H1 (cell line): ENCODE measurements around the gene PARD3. TPM values are rescaled to one million over a fixed set of nuclear protein-coding genes. Genes with fewer than 3 reads are reported as not detected.

ENCODE experiments used
- CTCF ChIA-PET: fragments of 300-600 bp; sonication (Branson Sonifier 250); formaldehyde crosslinking; loops from one replicate; lab custom pipeline; 2021; ENCODE audit not compliant: partially characterized antibody; lab: Charles Lee
- POLR2A ChIA-PET: fragments of 300-600 bp; sonication (Branson Sonifier 250); formaldehyde crosslinking; loops from one replicate; lab custom pipeline; 2021; ENCODE audit warnings: inconsistent platforms; ENCODE audit not compliant: partially characterized antibody; lab: Charles Lee
- DNase-seq, 2 experiments: peaks; one replicate each; pipeline versions ENCODE4 v3.0.0 to v3.0.0-alpha.2; 2010 to 2022; ENCODE audit warnings: low spot score in 2 of 2, low read depth in 1 of 2, mixed read lengths in 1 of 2
- FAIRE-seq: peaks from 2 replicates; lab custom pipeline; 2011; peaks lifted over from hg19 to GRCh38; lab: Jason Lieb, UNC
- H2AFZ ChIP-seq: 2 replicates; pipeline ENCODE4 v1.8.1; 2012; ENCODE audit warnings: low read length, inconsistent platforms
- H2AK5ac ChIP-seq: 2 replicates; pipeline ENCODE4 v1.6.1; 2013; ENCODE audit warnings: low read depth, low read length
- H2BK120ac ChIP-seq: replicated peaks from 2 replicates; pipeline ENCODE3; 2013; ENCODE audit warnings: low read depth, low read length, inconsistent platforms
- H2BK12ac ChIP-seq: 2 replicates; pipeline ENCODE4 v1.6.1; 2013; ENCODE audit warnings: low read depth, low read length
- H2BK15ac ChIP-seq: 2 replicates; pipeline ENCODE4 v1.6.1; 2013; ENCODE audit warnings: low read length
- H2BK20ac ChIP-seq: 2 replicates; pipeline ENCODE4 v1.6.1; 2013; ENCODE audit warnings: low read length
- H2BK5ac ChIP-seq: 2 replicates; pipeline ENCODE4 v1.6.1; 2013; ENCODE audit warnings: low read depth, low read length
- H3K14ac ChIP-seq: 2 replicates; pipeline ENCODE4 v1.6.1; 2013; ENCODE audit warnings: inconsistent platforms; ENCODE audit not compliant: insufficient read length
- H3K18ac ChIP-seq: 2 replicates; pipeline ENCODE4 v1.6.1; 2013; ENCODE audit warnings: low read length; ENCODE audit errors: extremely low read depth
- H3K23ac ChIP-seq: 2 replicates; pipeline ENCODE4 v1.6.1; 2013; ENCODE audit warnings: inconsistent platforms; ENCODE audit not compliant: insufficient read length
- H3K23me2 ChIP-seq: 2 replicates; pipeline ENCODE4 v1.6.1; 2013; ENCODE audit warnings: low read depth, low read length
- H3K27ac ChIP-seq: 2 replicates; pipeline ENCODE4 v1.6.1; 2011; ENCODE audit warnings: low read depth, low read length, inconsistent platforms
- H3K27me3 ChIP-seq, 4 experiments: replicated peaks in 1 of 4; 1 replicate in 1 of 4; 2 replicates in 3 of 4; pipeline versions ENCODE4 v1.6.1 to v1.8.1; 2011 to 2013; ENCODE audit warnings: low read length in 3 of 4, mild to moderate bottlenecking in 3 of 4, inconsistent platforms in 2 of 4, mixed read lengths in 2 of 4, moderate library complexity in 1 of 4; ENCODE audit not compliant: control insufficient read depth in 3 of 4, insufficient read depth in 3 of 4; ENCODE audit errors: extremely low read depth in 1 of 4
- H3K36me3 ChIP-seq, 4 experiments: 2 replicates each; pipeline versions ENCODE4 v1.6.1 to v1.8.1; 2011 to 2013; ENCODE audit warnings: mild to moderate bottlenecking in 4 of 4, low read length in 3 of 4, moderate library complexity in 2 of 4, control low read depth in 1 of 4, inconsistent platforms in 1 of 4; ENCODE audit not compliant: insufficient read depth in 4 of 4, control insufficient read depth in 2 of 4
- H3K4ac ChIP-seq: replicated peaks from 2 replicates; pipeline ENCODE3; 2013; ENCODE audit warnings: low read length, low read depth, mixed read lengths, inconsistent platforms; ENCODE audit not compliant: insufficient read length
- H3K4me1 ChIP-seq, 4 experiments: replicated peaks in 1 of 4; 1 replicate in 1 of 4; 2 replicates in 3 of 4; pipeline versions ENCODE4 v1.6.1 to v1.8.1; 2011 to 2013; ENCODE audit warnings: low read length in 3 of 4, inconsistent platforms in 2 of 4, mixed read lengths in 1 of 4; ENCODE audit not compliant: insufficient read depth in 4 of 4, control insufficient read depth in 3 of 4
- H3K4me2 ChIP-seq, 2 experiments: 2 replicates each; pipeline versions ENCODE4 v1.6.1 to v1.8.1; 2011 to 2013; ENCODE audit warnings: low read depth in 2 of 2, low read length in 2 of 2, control low read depth in 1 of 2, inconsistent platforms in 1 of 2, mild to moderate bottlenecking in 1 of 2; ENCODE audit not compliant: insufficient read depth in 1 of 2
- H3K4me3 ChIP-seq, 4 experiments: fragments of 200-600, 300-600 bp in 1 of 4; sonication (generic), shearing (Covaris generic), sonication (Bioruptor Twin) in 1 of 4; 2 replicates each; pipeline versions ENCODE4 v1.5.1 to v1.8.1; 2011 to 2016; ENCODE audit warnings: low read length in 4 of 4, low read depth in 3 of 4, control low read depth in 2 of 4, inconsistent platforms in 2 of 4, mild to moderate bottlenecking in 2 of 4, mixed read lengths in 1 of 4, moderate library complexity in 1 of 4; ENCODE audit not compliant: insufficient read depth in 2 of 4; ENCODE audit errors: extremely low read depth in 1 of 4
- H3K56ac ChIP-seq: replicated peaks from 2 replicates; pipeline ENCODE3; 2013; ENCODE audit warnings: low read depth, mild to moderate bottlenecking, mixed read lengths, low read length, inconsistent platforms; ENCODE audit not compliant: insufficient read length
- H3K79me1 ChIP-seq: 2 replicates; pipeline ENCODE4 v1.6.1; 2013; ENCODE audit warnings: low read depth, low read length, control low read depth
- H3K79me2 ChIP-seq, 2 experiments: 2 replicates each; pipeline versions ENCODE4 v1.6.1 to v1.8.1; 2012 to 2013; ENCODE audit warnings: low read length in 2 of 2, mild to moderate bottlenecking in 2 of 2, inconsistent platforms in 1 of 2; ENCODE audit not compliant: insufficient read depth in 2 of 2, control insufficient read depth in 1 of 2
- H3K9ac ChIP-seq, 4 experiments: replicated peaks in 1 of 4; 1 replicate in 1 of 4; 2 replicates in 3 of 4; pipeline versions ENCODE4 v1.6.1 to v1.8.1; 2011 to 2013; ENCODE audit warnings: low read depth in 3 of 4, low read length in 3 of 4, control low read depth in 2 of 4, mild to moderate bottlenecking in 2 of 4, moderate library complexity in 2 of 4, inconsistent platforms in 1 of 4; ENCODE audit errors: extremely low read depth in 1 of 4
- H3K9me3 ChIP-seq, 2 experiments: 2 replicates each; pipeline versions ENCODE4 v1.6.1 to v1.8.1; 2012 to 2013; ENCODE audit warnings: mild to moderate bottlenecking in 2 of 2, moderate library complexity in 2 of 2, control low read depth in 1 of 2, inconsistent platforms in 1 of 2, low read depth in 1 of 2, low read length in 1 of 2, mixed read lengths in 1 of 2; ENCODE audit not compliant: insufficient read depth in 2 of 2
- H4K20me1 ChIP-seq, 2 experiments: replicated peaks in 1 of 2; 2 replicates each; pipeline versions ENCODE3 to v1.8.1; 2011 to 2013; ENCODE audit warnings: inconsistent platforms in 2 of 2, low read length in 2 of 2, mild to moderate bottlenecking in 1 of 2; ENCODE audit not compliant: insufficient read depth in 2 of 2, control insufficient read depth in 1 of 2
- H4K5ac ChIP-seq: 2 replicates; pipeline ENCODE4 v1.6.1; 2013; ENCODE audit warnings: low read length, low read depth, mixed read lengths, inconsistent platforms; ENCODE audit not compliant: insufficient read length
- H4K8ac ChIP-seq: 2 replicates; pipeline ENCODE4 v1.8.0; 2013; ENCODE audit warnings: mild to moderate bottlenecking, moderate library complexity, low read length, inconsistent platforms; ENCODE audit not compliant: insufficient read depth; ENCODE audit errors: extremely low read depth
- H4K91ac ChIP-seq: replicated peaks from 2 replicates; pipeline ENCODE3; 2013; ENCODE audit warnings: low read length, mixed read lengths, inconsistent platforms; ENCODE audit not compliant: insufficient read length
- BCL11A ChIP-seq, 2 experiments: IDR thresholded peaks; one replicate each; pipeline ENCODE4 v1.6.1; 2011; ENCODE audit warnings: low read depth in 2 of 2, low read length in 2 of 2, mild to moderate bottlenecking in 2 of 2
- CHD1 ChIP-seq: IDR thresholded peaks from 2 replicates; pipeline ENCODE4 v1.6.1; 2012; ENCODE audit warnings: low read depth, low read length, improper control_type of control experiment
- HDAC6 ChIP-seq: IDR thresholded peaks from one replicate; pipeline ENCODE4 v1.7.1; 2012; ENCODE audit warnings: low read depth, mild to moderate bottlenecking, inconsistent platforms, low read length, moderate library complexity
- JUN ChIP-seq: IDR thresholded peaks from 2 replicates; pipeline ENCODE4 v1.6.1; 2011; ENCODE audit warnings: low read depth, mild to moderate bottlenecking, improper control_type of control experiment, low read length
- KDM5A ChIP-seq: fragments of 200-600 bp; IDR thresholded peaks from 2 replicates; pipeline ENCODE4 v1.7.1; 2012; ENCODE audit warnings: mild to moderate bottlenecking, low read length, inconsistent platforms, mixed read lengths
- NRF1 ChIP-seq: IDR thresholded peaks from 2 replicates; pipeline ENCODE4 v1.6.1; 2011; ENCODE audit warnings: mild to moderate bottlenecking, low read depth, low read length, improper control_type of control experiment
- RNF2 ChIP-seq: fragments of 200-900, 300-1000 bp; sonication (generic); IDR thresholded peaks from 2 replicates; pipeline ENCODE4 v1.7.1; 2016; ENCODE audit warnings: borderline replicate concordance, low read depth, mild to moderate bottlenecking, antibody characterized with exemption, low read length; ENCODE audit not compliant: poor library complexity, severe bottlenecking; ENCODE audit errors: missing control alignments
- SAP30 ChIP-seq: fragments of 300-600 bp; sonication (generic); IDR thresholded peaks from 2 replicates; pipeline ENCODE4 v1.7.1; 2012; ENCODE audit warnings: low read length, moderate library complexity, mild to moderate bottlenecking, inconsistent platforms; ENCODE audit not compliant: insufficient read depth, insufficient replicate concordance
- SP4 ChIP-seq: IDR thresholded peaks from 2 replicates; pipeline ENCODE4 v1.6.1; 2012; ENCODE audit warnings: low read length, inconsistent platforms
- TCF12 ChIP-seq: IDR thresholded peaks from 2 replicates; pipeline ENCODE4 v1.6.1; 2011; ENCODE audit warnings: low read depth, mild to moderate bottlenecking, low read length
- WGBS, 2 experiments: shearing (Covaris generic) in 1 of 2; methylation state at CpG; one replicate each; pipeline versions ENCODE4 v1.1.6 to v1.1.7; 2013 to 2015; ENCODE audit warnings: low lambda C conversion rate in 2 of 2, mixed read lengths in 2 of 2, inconsistent platforms in 1 of 2, low coverage in 1 of 2, missing lambda C conversion rate in 1 of 2; ENCODE audit not compliant: insufficient replicate concordance in 2 of 2, insufficient coverage in 1 of 2, insufficient read length in 1 of 2; ENCODE audit errors: extremely low coverage in 1 of 2, missing lambda C conversion rate in 1 of 2; 5-methylcytosine and 5-hydroxymethylcytosine counted together
- polyA plus RNA-seq, 7 experiments: library from polyadenylated mRNA; depleted of rRNA in 3 of 7; stranded (reverse) in 5 of 7; unstranded in 2 of 7; fragments of >200 nt in 5 of 7; fragments of 200-250 nt in 2 of 7; gene quantifications; 1 replicate in 5 of 7; 2 replicates in 1 of 7; 4 replicates in 1 of 7; pipeline versions ENCODE4 v1.2.1 to v1.2.3, GENCODE V29; 2011 to 2013; ENCODE audit warnings: missing spikeins in 2 of 7, mixed read lengths in 2 of 7
- total RNA-seq: library from RNA; stranded (reverse); fragmentation: NEBNext Ultra II Directional; extraction: Animal tissue kit (Norgen Biotek cat#: 25700); gene quantifications from 2 replicates; pipeline ENCODE4 v1.2.1, GENCODE V29; 2021

Gene PARD3
- total and polyA plus RNA-seq, 2 of the 8 experiments (the other 6 are each of a cell fraction or from before 2014, with no cell fraction given): 19.7 to 49.1 TPM

DNA sequence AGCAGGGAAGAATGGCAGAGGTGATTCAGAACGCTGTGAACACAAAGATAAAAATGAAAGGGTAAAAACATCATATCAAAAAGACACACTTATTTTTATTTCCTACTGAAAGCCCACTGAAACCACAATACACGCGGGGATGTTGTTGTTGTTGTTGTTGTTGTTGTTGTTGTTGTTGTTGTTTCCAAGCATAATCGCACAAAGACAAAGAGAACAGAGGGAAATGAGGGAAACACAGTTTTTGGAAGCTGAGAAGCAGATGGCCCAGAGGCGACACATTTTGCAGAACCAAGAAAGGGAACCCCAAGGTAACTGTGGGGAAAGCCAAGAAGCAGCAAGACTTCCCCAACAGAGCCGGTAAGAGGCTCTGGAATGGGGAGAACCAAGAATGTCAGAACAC, 113.9 kb downstream of the PARD3 start:
- H3K4me3 ChIP-seq: no peak overlapping the region
- no peak overlapping the region for H3K56ac ChIP-seq
- no peak overlapping the region for H3K4me2 ChIP-seq
- H3K27ac ChIP-seq: no peak overlapping the region
- peaks cover 0 to 9% of the 10 kb centered on the region in 2 experiments for H4K20me1 ChIP-seq
- H3K23me2 ChIP-seq: no peaks in the 10 kb centered on the region
- CTCF ChIA-PET: interaction anchor here (1.0 to 2.0 kb wide), 4 partner anchors 9 to 32 kb away, joined by 3 to 5 read pairs (median 4); no protein-coding TSS in a partner anchor
- DNase-seq (no peak), FAIRE-seq (no peak)
- no peak overlapping the region for H4K8ac ChIP-seq
- peaks cover 0 to 90% of the 10 kb centered on the region in 2 experiments; a peak in 2 of 4 replicates for H3K79me2 ChIP-seq
- no peak overlapping the region for H2AFZ ChIP-seq
- no peaks in the 10 kb centered on the region for H3K9me3 ChIP-seq
- no peaks in the 10 kb centered on the region; a peak in 1 of 8 replicates for H3K36me3 ChIP-seq
- no peak overlapping the region for H3K9ac ChIP-seq
- no peak overlapping the region for H2AK5ac ChIP-seq
- H3K23ac ChIP-seq: no peak overlapping the region
- no peak overlapping the region for H2BK20ac ChIP-seq
- H2BK12ac ChIP-seq: 0 out of 2 replicates have a peak overlapping the region, but pooled peaks have one; percentile 9
- H2BK15ac ChIP-seq: no peak overlapping the region
- no peak overlapping the region for H2BK120ac ChIP-seq
- no peak overlapping the region for H4K5ac ChIP-seq
- POLR2A ChIA-PET: interaction anchor here (0.7 kb wide), 1 partner anchor 39 kb away, joined by 3 read pairs; no protein-coding TSS in a partner anchor
- no peaks in the 10 kb centered on the region for H3K27me3 ChIP-seq
- no peak overlapping the region for H3K18ac ChIP-seq
- peaks cover 17% of the 10 kb centered on the region for H3K79me1 ChIP-seq
- H3K14ac ChIP-seq: no peak overlapping the region
- no peak overlapping the region for H4K91ac ChIP-seq
- WGBS, 2 experiments: 77% methylated on average over 6 of the region's 6 CpGs; no CpG with 5 or more reads in 1 of the 2 experiments
- no peak overlapping the region for H2BK5ac ChIP-seq
- H3K4ac ChIP-seq: no peak overlapping the region
- peaks cover 0 to 7% (median 2%) of the 10 kb centered on the region in 4 experiments; a peak in 2 of 7 replicates for H3K4me1 ChIP-seq
- TF ChIP-seq CHD1: no peak
- no peak for TF ChIP-seq KDM5A
- TF ChIP-seq SAP30: no peak
- TF ChIP-seq NRF1: no peak
- no peak for TF ChIP-seq JUN
- no peak for TF ChIP-seq SP4
- no peak for TF ChIP-seq BCL11A (IDR thresholded peaks at IDR 0.05; ENCODE audit: low read depth in 2 of 2, low read length in 2 of 2)
- no peak for TF ChIP-seq HDAC6
- TF ChIP-seq TCF12: no peak
- no peak for TF ChIP-seq RNF2
